IMR-90 (cell line): ENCODE results near the gene HSD17B8. TPM values are rescaled to one million over a fixed set of nuclear protein-coding genes. Genes with fewer than 3 reads are reported as not detected.
A peak's percentile ranks its signal among the peaks of the same experiment; 100 is the strongest.

Experiments used
- ATAC-seq: fragments of 200-7000 bp; cut with Tn5 transposase; 2 replicates; pipeline ENCODE4 v1.9.1; 2020; ENCODE audit warnings: low read depth, mild to moderate bottlenecking, moderate library complexity
- BruUV-seq: library from RNA; stranded (reverse); fragments of 400-500 nt; replicated peaks from 2 replicates; lab custom pipeline; 2021; lab: Mats Ljungman, UMichigan
- CTCF ChIA-PET: fragments of 300-600 bp; formaldehyde crosslinking; extraction: SDS; loops from one replicate; lab custom pipeline; 2021; ENCODE audit warnings: antibody characterized with exemption; lab: Yijun Ruan, JAX
- POLR2A ChIA-PET: fragments of 300-600 bp; sonication (Branson Sonifier 250); formaldehyde crosslinking; loops from one replicate; lab custom pipeline; 2022; ENCODE audit warnings: antibody characterized with exemption; ENCODE audit not compliant: unreplicated experiment; lab: Charles Lee
- DNase-seq: peaks from one replicate; pipeline ENCODE4 v3.0.0; 2013
- H2AFZ ChIP-seq: replicated peaks from 2 replicates; pipeline ENCODE3; 2013; ENCODE audit warnings: low read length, mild to moderate bottlenecking; ENCODE audit not compliant: poor library complexity
- H2AK5ac ChIP-seq: 2 replicates; pipeline ENCODE4 v1.6.1; 2013; ENCODE audit warnings: low read depth, low read length, inconsistent platforms
- H2AK9ac ChIP-seq: replicated peaks from 2 replicates; pipeline ENCODE3; 2013; ENCODE audit warnings: mild to moderate bottlenecking, low read depth, low read length, moderate library complexity; ENCODE audit not compliant: poor library complexity
- H2BK120ac ChIP-seq: 2 replicates; pipeline ENCODE4 v1.6.1; 2013; ENCODE audit warnings: low read depth, low read length, inconsistent platforms
- H2BK15ac ChIP-seq: 3 replicates; pipeline ENCODE4 v1.6.1; 2013; ENCODE audit warnings: low read depth, low read length, inconsistent platforms
- H2BK20ac ChIP-seq: 2 replicates; pipeline ENCODE4 v1.6.1; 2013; ENCODE audit warnings: low read depth, mild to moderate bottlenecking, inconsistent platforms, low read length, moderate library complexity
- H2BK5ac ChIP-seq: 2 replicates; pipeline ENCODE4 v1.6.1; 2013; ENCODE audit warnings: mild to moderate bottlenecking, low read depth, low read length, inconsistent platforms; ENCODE audit not compliant: poor library complexity, severe bottlenecking
- H3K14ac ChIP-seq: replicated peaks from 2 replicates; pipeline ENCODE4 v1.6.1; 2013; ENCODE audit warnings: low read depth, low read length, inconsistent platforms
- H3K18ac ChIP-seq: 2 replicates; pipeline ENCODE4 v1.6.1; 2013; ENCODE audit warnings: low read depth, low read length, control low read depth
- H3K23ac ChIP-seq: 2 replicates; pipeline ENCODE4 v1.6.1; 2013; ENCODE audit warnings: low read depth, low read length, inconsistent platforms
- H3K27ac ChIP-seq: 2 replicates; pipeline ENCODE4 v1.5.1; 2013; ENCODE audit warnings: mild to moderate bottlenecking, control low read depth, low read length; ENCODE audit not compliant: insufficient read depth
- H3K27me3 ChIP-seq: 2 replicates; pipeline ENCODE4 v1.6.1; 2013; ENCODE audit warnings: low read length; ENCODE audit not compliant: control insufficient read depth, insufficient read depth
- H3K36me3 ChIP-seq: 2 replicates; pipeline ENCODE4 v1.6.1; 2013; ENCODE audit warnings: low read length, mixed read lengths; ENCODE audit not compliant: control insufficient read depth, insufficient read depth
- H3K4ac ChIP-seq: 2 replicates; pipeline ENCODE4 v1.6.1; 2013; ENCODE audit warnings: low read depth, low read length, inconsistent platforms
- H3K4me1 ChIP-seq: 2 replicates; pipeline ENCODE4 v1.6.1; 2013; ENCODE audit warnings: low read length, mixed read lengths; ENCODE audit not compliant: control insufficient read depth, insufficient read depth
- H3K4me2 ChIP-seq: 2 replicates; pipeline ENCODE4 v1.6.1; 2013; ENCODE audit warnings: low read depth, mild to moderate bottlenecking, control low read depth, low read length, moderate library complexity
- H3K4me3 ChIP-seq: 2 replicates; pipeline ENCODE4 v1.5.1; 2013; ENCODE audit warnings: low read depth, mild to moderate bottlenecking, control low read depth, low read length, moderate library complexity; ENCODE audit not compliant: insufficient read depth
- H3K56ac ChIP-seq: 2 replicates; pipeline ENCODE4 v1.6.1; 2013; ENCODE audit warnings: low read length, inconsistent platforms; ENCODE audit not compliant: insufficient read depth; ENCODE audit errors: extremely low read depth
- H3K79me1 ChIP-seq, 2 experiments: 2 replicates each; pipeline ENCODE4 v1.6.1; 2013; ENCODE audit warnings: low read length in 2 of 2, inconsistent platforms in 1 of 2, low read depth in 1 of 2
- H3K9ac ChIP-seq: 2 replicates; pipeline ENCODE4 v1.6.1; 2013; ENCODE audit warnings: low read depth, low read length, control low read depth
- H3K9me1 ChIP-seq: 2 replicates; pipeline ENCODE4 v1.6.1; 2013; ENCODE audit warnings: low read length, inconsistent platforms; ENCODE audit not compliant: insufficient read depth
- H3K9me3 ChIP-seq: 2 replicates; pipeline ENCODE4 v1.6.1; 2013; ENCODE audit warnings: low read length; ENCODE audit not compliant: control insufficient read depth, insufficient read depth
- H4K20me1 ChIP-seq: 2 replicates; pipeline ENCODE4 v1.6.1; 2013; ENCODE audit warnings: low read length, inconsistent platforms; ENCODE audit not compliant: insufficient read depth
- H4K5ac ChIP-seq: 2 replicates; pipeline ENCODE4 v1.6.1; 2013; ENCODE audit warnings: mild to moderate bottlenecking, low read depth, low read length, control low read depth
- H4K8ac ChIP-seq, 2 experiments: 2 replicates each; pipeline ENCODE4 v1.6.1; 2013; ENCODE audit warnings: low read depth in 2 of 2, low read length in 2 of 2, control low read depth in 1 of 2, inconsistent platforms in 1 of 2
- H4K91ac ChIP-seq: 2 replicates; pipeline ENCODE4 v1.6.1; 2013; ENCODE audit warnings: low read depth, low read length, inconsistent platforms; ENCODE audit not compliant: insufficient read depth
- BHLHE40 ChIP-seq: fragments of 150-350 bp; IDR thresholded peaks from 2 replicates; pipeline ENCODE4 v1.6.1; 2016; ENCODE audit warnings: mild to moderate bottlenecking, low read depth, low read length
- CTCF ChIP-seq: conservative IDR thresholded peaks from 2 replicates; pipeline ENCODE4 v1.5.1; 2012; ENCODE audit warnings: mild to moderate bottlenecking, low read depth, low read length, improper control_type of control experiment
- MAZ ChIP-seq: IDR thresholded peaks from 2 replicates; pipeline ENCODE4 v1.6.1; 2012; ENCODE audit warnings: low read depth, mild to moderate bottlenecking, low read length, improper control_type of control experiment, moderate library complexity, borderline replicate concordance
- NFE2L2 ChIP-seq: fragments of 150-350 bp; IDR thresholded peaks from 2 replicates; pipeline ENCODE4 v1.6.1; 2016; ENCODE audit warnings: low read depth, mild to moderate bottlenecking, low read length
- RFX5 ChIP-seq: IDR thresholded peaks from 2 replicates; pipeline ENCODE4 v1.8.0; 2012; ENCODE audit warnings: low read depth, mild to moderate bottlenecking, low read length, moderate library complexity
- USF2 ChIP-seq: fragments of 150-350 bp; IDR thresholded peaks from 2 replicates; pipeline ENCODE4 v1.6.1; 2017; ENCODE audit warnings: mild to moderate bottlenecking, antibody characterized with exemption, low read length, low read depth
- WGBS, 2 experiments: methylation state at CpG; one replicate each; pipeline versions ENCODE4 v1.1.5 to v1.1.7; 2013; ENCODE audit warnings: missing lambda C conversion rate in 2 of 2; ENCODE audit not compliant: insufficient read length in 1 of 2; ENCODE audit errors: extremely low coverage in 2 of 2; 5-methylcytosine and 5-hydroxymethylcytosine counted together
- dilution Hi-C: fragments of 300-500 bp; cut with HindIII; formaldehyde crosslinking; loops from one replicate; pipeline ENCODE4 v1.14.3; 2018; ENCODE audit warnings: low sequenced_read_pairs; ENCODE audit not compliant: unreplicated experiment
- in situ Hi-C: fragments of 300-500 bp; cut with MboI; formaldehyde crosslinking; loops from 3 replicates; pipeline ENCODE4 v1.14.3; 2019; ENCODE audit warnings: low sequenced_read_pairs, inconsistent platforms, mixed read lengths
- intact Hi-C: fragments of 100-400 bp; cut with micrococcal nuclease; formaldehyde crosslinking; loops from 2 replicates; pipeline ENCODE4 v1.10.0; 2022
- polyA plus RNA-seq, 3 experiments: library from polyadenylated mRNA; depleted of rRNA; stranded (reverse); fragments of >200 nt; gene quantifications; 2 replicates each; pipeline ENCODE4 v1.2.3, GENCODE V29; 2012; ENCODE audit warnings: low replicate concordance in 1 of 3
- total RNA-seq: library from RNA; depleted of rRNA; stranded (reverse); fragments of >200 nt; gene quantifications from 2 replicates; pipeline ENCODE4 v1.2.3, GENCODE V29; 2012

HSD17B8 gene
- total and polyA plus RNA-seq, 2 of the 4 experiments (the other 2 are of a cell fraction), result 1.6 to 4.3 TPM

GRCh38 chr6:33192671-33193602, 11.5 kb upstream of the HSD17B8 start:
- dilution Hi-C loops, result no loop called here
- BruUV-seq, result no TSS peak

More at GRCh38 chr6:33192671-33193602, 11.5 kb upstream of the HSD17B8 start:
- no peak overlapping the region for H4K8ac ChIP-seq
- no peak overlapping the region; the same call in 1 of the 2 replicates for H3K4ac ChIP-seq
- peak overlapping the region; percentile 55 for H3K9ac ChIP-seq
- no peak overlapping the region for H4K91ac ChIP-seq
- no peak overlapping the region for H2BK120ac ChIP-seq
- ChIA-PET POLR2A (no interaction called here), CTCF (no interaction called here)
- peak overlapping the region; percentile 85 for H3K4me2 ChIP-seq
- no peak overlapping the region for H2BK20ac ChIP-seq
- H3K36me3 ChIP-seq, result peaks cover 30% of the 10 kb centered on the region
- no peak overlapping the region for H3K14ac ChIP-seq
- no peak overlapping the region; the same call in 1 of the 2 replicates for H3K18ac ChIP-seq
- H3K4me3 ChIP-seq, result peak overlapping the region; percentile 43
- no peak for TF ChIP-seq RFX5
- TF ChIP-seq BHLHE40, result 0 out of 2 replicates have a peak, but pooled peaks have one; percentile 8
- TF ChIP-seq USF2, result no peak
- TF ChIP-seq NFE2L2, result no peak
- TF ChIP-seq CTCF, result no peak
- peak; percentile 29; the same call in 1 of the 2 replicates for TF ChIP-seq MAZ
- peaks cover 4% of the 10 kb centered on the region for H3K9me1 ChIP-seq
- in situ Hi-C loops, result no loop called here
- H4K5ac ChIP-seq, result no peak overlapping the region
- peak overlapping the region; percentile 42 for H2AK9ac ChIP-seq
- H2AFZ ChIP-seq, result peak overlapping the region; percentile 51
- H3K56ac ChIP-seq, result no peak overlapping the region
- no peak overlapping the region for H2BK5ac ChIP-seq
- peaks cover 8 to 28% of the 10 kb centered on the region in 2 experiments; a peak in 3 of 4 replicates for H3K79me1 ChIP-seq
- H2BK15ac ChIP-seq, result no peak overlapping the region
- DNase-seq, result no peak
- peaks cover 17% of the 10 kb centered on the region; the same call in 1 of the 2 replicates for H4K20me1 ChIP-seq
- WGBS, 2 experiments, result 4% methylated on average over 10 of the region's 72 CpGs; no CpG with 5 or more reads in 1 of the 2 experiments
- H3K4me1 ChIP-seq, result peaks cover 4% of the 10 kb centered on the region; the same call in 1 of the 2 replicates
- no peak overlapping the region; the same call in 1 of the 2 replicates for H3K27ac ChIP-seq
- H3K27me3 ChIP-seq, result peaks cover 41% of the 10 kb centered on the region
- H2AK5ac ChIP-seq, result no peak overlapping the region
- no peak overlapping the region for H3K23ac ChIP-seq
- ATAC-seq, result peak; percentile 33
- no peaks in the 10 kb centered on the region for H3K9me3 ChIP-seq
- intact Hi-C loops, result no loop called here
